Uterus (tissue), 2 donors: ENCODE results near the gene AHNAK.

Experiments
- CTCF ChIP-seq, 4 experiments: fragments of 200-600 bp in 2 of 4; fragments of 450-650 bp in 2 of 4; sonication (generic) in 2 of 4; IDR thresholded peaks; one replicate each; pipeline ENCODE4 v1.5.1; 2016 to 2019; ENCODE audit warnings: antibody characterized with exemption in 4 of 4, mild to moderate bottlenecking in 2 of 4, moderate library complexity in 1 of 4
- POLR2A ChIP-seq, 2 donors: fragments of 450-650 bp; IDR thresholded peaks; one replicate each; pipeline ENCODE4 v1.6.1; 2016; ENCODE audit warnings: antibody characterized with exemption in 2 of 2, mild to moderate bottlenecking in 1 of 2, moderate library complexity in 1 of 2

- TF ChIP-seq CTCF (IDR thresholded peaks at IDR 0.05) (no peak), POLR2A (IDR thresholded peaks at IDR 0.05) (no peak)
Observed at GRCh38 chr11:62595124-62595523, 48.5 kb upstream of the AHNAK start.
